Epithelial cell of esophagus (primary cell): ENCODE results near the gene GRK3.

Experiments used
- DNase-seq: peaks from one replicate; pipeline ENCODE4 v3.0.0; 2010; ENCODE audit warnings: low read depth
- H3K4me3 ChIP-seq: 2 replicates; pipeline ENCODE4 v1.5.1; 2011; ENCODE audit warnings: mild to moderate bottlenecking, low read length, control low read depth
- CTCF ChIP-seq: IDR thresholded peaks from 2 replicates; pipeline ENCODE4 v1.5.1; 2011; ENCODE audit warnings: low read depth, mild to moderate bottlenecking, low read length, control low read depth, inconsistent platforms; ENCODE audit not compliant: insufficient read depth; ENCODE audit errors: missing control alignments

Gene GRK3

GRCh38 chr22:25777411-25777810 is 212.9 kb downstream of the GRK3 start:
- no peak for DNase-seq
- H3K4me3 ChIP-seq = no peak overlapping the region
- TF ChIP-seq CTCF = no peak

- TF ChIP-seq CTCF = peak; percentile 51
- peak; percentile 54 for DNase-seq
- H3K4me3 ChIP-seq = no peak overlapping the region
Measured at GRCh38 chr22:25777870-25778269, 213.4 kb downstream of the GRK3 start.
